DOHH2 (cell line): ENCODE results near the gene SLC37A1.

Source experiments
- H3F3A ChIP-seq: fragments of 200-600 bp; sonication (generic), shearing (Covaris generic); 2 replicates; pipeline ENCODE4 v1.6.0; 2016; ENCODE audit warnings: antibody characterized with exemption, mild to moderate bottlenecking; ENCODE audit not compliant: control insufficient read depth, insufficient read depth
- H3K27ac ChIP-seq: fragments of 200-600 bp; sonication (generic); 2 replicates; pipeline ENCODE4 v1.5.1; 2014; ENCODE audit warnings: low read depth, mild to moderate bottlenecking, low read length, moderate library complexity
- H3K27me3 ChIP-seq: fragments of 200-600 bp; sonication (generic); 2 replicates; pipeline ENCODE4 v1.6.1; 2014; ENCODE audit warnings: mild to moderate bottlenecking, low read length, mixed read lengths; ENCODE audit not compliant: control insufficient read depth
- H3K36me3 ChIP-seq: fragments of 200-600 bp; sonication (generic); 2 replicates; pipeline ENCODE4 v1.6.1; 2014; ENCODE audit warnings: mild to moderate bottlenecking, low read length, moderate library complexity, mixed read lengths; ENCODE audit not compliant: control insufficient read depth
- H3K4me1 ChIP-seq: fragments of 200-600 bp; sonication (generic); 2 replicates; pipeline ENCODE4 v1.6.1; 2014; ENCODE audit warnings: mild to moderate bottlenecking, low read length, mixed read lengths; ENCODE audit not compliant: control insufficient read depth
- H3K4me2 ChIP-seq: fragments of 200-600 bp; sonication (generic); 2 replicates; pipeline ENCODE4 v1.6.0; 2014; ENCODE audit warnings: mild to moderate bottlenecking, low read length, moderate library complexity
- H3K4me3 ChIP-seq: fragments of 200-600 bp; sonication (generic); 2 replicates; pipeline ENCODE4 v1.5.1; 2014; ENCODE audit warnings: mild to moderate bottlenecking, low read length, mixed read lengths
- H3K79me2 ChIP-seq: fragments of 200-600 bp; sonication (generic); 2 replicates; pipeline ENCODE4 v1.6.1; 2014; ENCODE audit warnings: mild to moderate bottlenecking, low read length, mixed read lengths; ENCODE audit not compliant: control insufficient read depth
- H3K9me2 ChIP-seq: fragments of 200-600 bp; sonication (generic); replicated peaks from 2 replicates; pipeline ENCODE4 v1.6.1; 2014; ENCODE audit warnings: mild to moderate bottlenecking, low read length, mixed read lengths; ENCODE audit not compliant: control insufficient read depth
- H3K9me3 ChIP-seq: fragments of 200-600 bp; sonication (generic); 2 replicates; pipeline ENCODE4 v1.6.1; 2014; ENCODE audit warnings: antibody characterized with exemption, low read length, mixed read lengths; ENCODE audit not compliant: control insufficient read depth, insufficient read depth
- H4K20me1 ChIP-seq: fragments of 200-600 bp; sonication (generic); 2 replicates; pipeline ENCODE4 v1.6.0; 2014; ENCODE audit warnings: low read depth, mild to moderate bottlenecking, antibody characterized with exemption, low read length, moderate library complexity; ENCODE audit not compliant: control insufficient read depth, insufficient read depth
- CTCF ChIP-seq: fragments of 200-600 bp; sonication (generic); IDR thresholded peaks from one replicate; pipeline ENCODE4 v1.5.1; 2014; ENCODE audit warnings: antibody characterized with exemption, mild to moderate bottlenecking, low read depth, low read length; ENCODE audit not compliant: poor library complexity, severe bottlenecking
- EZH2phosphoT487 ChIP-seq: fragments of 200-600 bp; sonication (generic); IDR thresholded peaks from 2 replicates; pipeline ENCODE4 v1.6.1; 2017; ENCODE audit warnings: borderline replicate concordance, mild to moderate bottlenecking, antibody characterized with exemption, low read length, moderate library complexity, mixed read lengths

SLC37A1 gene

GRCh38 chr21:42561762-42562650 is 48.4 kb downstream of the SLC37A1 start:
- Histone ChIP-seq H3K27me3 (no peaks in the 10 kb centered on the region), H3K9me3 (no peaks in the 10 kb centered on the region), H3K9me2 (no peaks in the 10 kb centered on the region), H3K4me3 (peak overlapping the region; percentile 88), H4K20me1 (no peaks in the 10 kb centered on the region), H3K36me3 (peaks cover 79% of the 10 kb centered on the region), H3K4me2 (peak overlapping the region; percentile 96), H3K4me1 (peaks cover 82% of the 10 kb centered on the region), H3F3A (peaks cover 20% of the 10 kb centered on the region), H3K79me2 (peaks cover 47% of the 10 kb centered on the region), H3K27ac (peak overlapping the region; percentile 100)
- no peak for TF ChIP-seq EZH2phosphoT487
- peak; percentile 34 for TF ChIP-seq CTCF

GRCh38 chr21:42562816-42563215 is 49.2 kb downstream of the SLC37A1 start:
- peak overlapping the region; percentile 88 for H3K4me3 ChIP-seq
- H3K27me3 ChIP-seq, result no peaks in the 10 kb centered on the region
- peak overlapping the region; percentile 100 for H3K27ac ChIP-seq
- no peaks in the 10 kb centered on the region for H3K9me2 ChIP-seq
- peaks cover 78% of the 10 kb centered on the region for H3K36me3 ChIP-seq
- peak overlapping the region; percentile 96 for H3K4me2 ChIP-seq
- H3K4me1 ChIP-seq, result peaks cover 74% of the 10 kb centered on the region
- H4K20me1 ChIP-seq, result no peaks in the 10 kb centered on the region
- no peaks in the 10 kb centered on the region for H3K9me3 ChIP-seq
- TF ChIP-seq EZH2phosphoT487, result no peak
- TF ChIP-seq CTCF, result no peak
- peaks cover 47% of the 10 kb centered on the region for H3K79me2 ChIP-seq
- peaks cover 20% of the 10 kb centered on the region for H3F3A ChIP-seq

GRCh38 chr21:42563261-42563660 is 49.6 kb downstream of the SLC37A1 start:
- H3K27me3 ChIP-seq, result no peaks in the 10 kb centered on the region
- peak overlapping the region; percentile 88 for H3K4me3 ChIP-seq
- no peaks in the 10 kb centered on the region for H4K20me1 ChIP-seq
- TF ChIP-seq CTCF (no peak), EZH2phosphoT487 (no peak)
- no peaks in the 10 kb centered on the region for H3K9me2 ChIP-seq
- peaks cover 78% of the 10 kb centered on the region for H3K36me3 ChIP-seq
- H3F3A ChIP-seq, result peaks cover 20% of the 10 kb centered on the region
- peak overlapping the region; percentile 96 for H3K4me2 ChIP-seq
- H3K79me2 ChIP-seq, result peaks cover 42% of the 10 kb centered on the region
- H3K4me1 ChIP-seq, result peaks cover 70% of the 10 kb centered on the region
- H3K27ac ChIP-seq, result peak overlapping the region; percentile 100
- H3K9me3 ChIP-seq, result no peaks in the 10 kb centered on the region
